GM12878 (cell line): ENCODE results near the gene BTK. TPM values are rescaled to one million over a fixed set of nuclear protein-coding genes. Genes with fewer than 3 reads are reported as not detected.

Experiments
- ASH2L ChIP-seq: fragments of 300-600, 200-600 bp; sonication (generic); IDR thresholded peaks from 2 replicates; pipeline ENCODE4 v1.6.1; 2017; ENCODE audit warnings: low read depth, mild to moderate bottlenecking, borderline replicate concordance
- BHLHE40 ChIP-seq, 2 experiments: fragments of 450-650 bp in 1 of 2; IDR thresholded peaks; 2 replicates each; pipeline ENCODE4 v1.6.1; 2011 to 2017; ENCODE audit warnings: low read depth in 2 of 2, borderline replicate concordance in 1 of 2, improper control_type of control experiment in 1 of 2, low read length in 1 of 2, mild to moderate bottlenecking in 1 of 2
- CHD4 ChIP-seq: fragments of 200-600 bp; sonication (generic); IDR thresholded peaks from 2 replicates; pipeline ENCODE4 v1.6.1; 2016; ENCODE audit warnings: mild to moderate bottlenecking
- FOS ChIP-seq: IDR thresholded peaks from 3 replicates; pipeline ENCODE4 v1.6.1; 2011; ENCODE audit warnings: borderline replicate concordance; ENCODE audit not compliant: insufficient read length; ENCODE audit errors: extremely low read depth
- HDAC6 ChIP-seq: fragments of 200-600 bp; sonication (generic); IDR thresholded peaks from one replicate; pipeline ENCODE4 v1.8.0; 2017; ENCODE audit warnings: antibody characterized with exemption; ENCODE audit not compliant: unreplicated experiment
- NR2C1 ChIP-seq: fragments of 450-650 bp; IDR thresholded peaks from 2 replicates; pipeline ENCODE4 v1.6.1; 2017; ENCODE audit warnings: antibody characterized with exemption, mild to moderate bottlenecking, moderate library complexity
- NRF1 ChIP-seq: conservative IDR thresholded peaks from 2 replicates; pipeline ENCODE4 v1.6.1; 2011; ENCODE audit warnings: mild to moderate bottlenecking, low read depth, low read length, improper control_type of control experiment
- PAX5 ChIP-seq: IDR thresholded peaks from 2 replicates; pipeline ENCODE4 v1.6.1; 2011; ENCODE audit warnings: low read depth, low read length, borderline replicate concordance
- POLR2AphosphoS2 ChIP-seq: IDR thresholded peaks from 2 replicates; pipeline ENCODE4 v1.6.1; 2011; ENCODE audit warnings: low read depth, mild to moderate bottlenecking, low read length, improper control_type of control experiment, moderate library complexity
- SMC3 ChIP-seq: IDR thresholded peaks from 2 replicates; pipeline ENCODE4 v1.6.1; 2011; ENCODE audit warnings: low read length, improper control_type of control experiment, borderline replicate concordance
- SREBF1 ChIP-seq: IDR thresholded peaks from 2 replicates; pipeline ENCODE4 v1.6.1; 2012; ENCODE audit warnings: mild to moderate bottlenecking, low read length
- SRF ChIP-seq, 2 experiments: IDR thresholded peaks; 2 replicates each; pipeline ENCODE4 v1.6.1; 2011; ENCODE audit warnings: low read depth in 2 of 2, low read length in 2 of 2, mild to moderate bottlenecking in 1 of 2, moderate library complexity in 1 of 2
- TARDBP ChIP-seq: IDR thresholded peaks from 2 replicates; pipeline ENCODE4 v1.6.1; 2016; ENCODE audit warnings: borderline replicate concordance
- ZNF24 ChIP-seq: fragments of 450-650 bp; IDR thresholded peaks from 2 replicates; pipeline ENCODE4 v1.6.1; 2017; ENCODE audit warnings: antibody characterized with exemption, mild to moderate bottlenecking
- ZNF274 ChIP-seq: IDR thresholded peaks from one replicate; pipeline ENCODE4 v1.8.0; 2011; ENCODE audit not compliant: insufficient read length, insufficient read depth
- polyA plus RNA-seq, 11 experiments: library from polyadenylated mRNA; depleted of rRNA in 4 of 11; unstranded in 6 of 11; stranded (reverse) in 5 of 11; fragments of >200 nt; fragmentation: Nextera tagmentation in 4 of 11; fragmentation: Illumina TruSeq in 1 of 11; extraction: Ambion mirVana in 4 of 11; extraction: Trizol in 1 of 11; gene quantifications; 1 replicate in 1 of 11; 2 replicates in 10 of 11; pipeline versions ENCODE4 v1.2.1 to v1.2.3, GENCODE V29; 2011 to 2016; ENCODE audit warnings: inconsistent platforms in 2 of 11, missing spikeins in 2 of 11, low read depth in 1 of 11
- total RNA-seq, 4 experiments: library from RNA; depleted of rRNA in 3 of 4; stranded (reverse); fragments of >200 nt in 3 of 4; fragmentation: Illumina TruSeq in 1 of 4; extraction: Trizol in 1 of 4; gene quantifications; 2 replicates each; pipeline versions ENCODE4 v1.2.1 to v1.2.3, GENCODE V29; 2013 to 2021
- TF ChIP-seq, protein P1 (sequence below): fragments of 450-650 bp; conservative IDR thresholded peaks from 2 replicates; pipeline ENCODE4 v1.6.1; 2017; ENCODE audit warnings: mild to moderate bottlenecking, moderate library complexity
- TF ChIP-seq, protein P2 (sequence below): fragments of 450-650 bp; IDR thresholded peaks from 2 replicates; pipeline ENCODE4 v1.6.1; 2017; ENCODE audit warnings: borderline replicate concordance
- TF ChIP-seq, protein P3 (sequence below): IDR thresholded peaks from 2 replicates; pipeline ENCODE4 v1.6.1; 2012; ENCODE audit warnings: mild to moderate bottlenecking, low read depth, low read length
- TF ChIP-seq, protein P4 (sequence below): fragments of 450-650 bp; IDR thresholded peaks from 2 replicates; pipeline ENCODE4 v1.6.1; 2017; ENCODE audit warnings: mild to moderate bottlenecking, moderate library complexity

BTK gene
- total and polyA plus RNA-seq, 10 of the 15 experiments (the other 5 are each of a cell fraction or from before 2014, with no cell fraction given) = 24.0 to 154 (median 88.9) TPM

DNA sequence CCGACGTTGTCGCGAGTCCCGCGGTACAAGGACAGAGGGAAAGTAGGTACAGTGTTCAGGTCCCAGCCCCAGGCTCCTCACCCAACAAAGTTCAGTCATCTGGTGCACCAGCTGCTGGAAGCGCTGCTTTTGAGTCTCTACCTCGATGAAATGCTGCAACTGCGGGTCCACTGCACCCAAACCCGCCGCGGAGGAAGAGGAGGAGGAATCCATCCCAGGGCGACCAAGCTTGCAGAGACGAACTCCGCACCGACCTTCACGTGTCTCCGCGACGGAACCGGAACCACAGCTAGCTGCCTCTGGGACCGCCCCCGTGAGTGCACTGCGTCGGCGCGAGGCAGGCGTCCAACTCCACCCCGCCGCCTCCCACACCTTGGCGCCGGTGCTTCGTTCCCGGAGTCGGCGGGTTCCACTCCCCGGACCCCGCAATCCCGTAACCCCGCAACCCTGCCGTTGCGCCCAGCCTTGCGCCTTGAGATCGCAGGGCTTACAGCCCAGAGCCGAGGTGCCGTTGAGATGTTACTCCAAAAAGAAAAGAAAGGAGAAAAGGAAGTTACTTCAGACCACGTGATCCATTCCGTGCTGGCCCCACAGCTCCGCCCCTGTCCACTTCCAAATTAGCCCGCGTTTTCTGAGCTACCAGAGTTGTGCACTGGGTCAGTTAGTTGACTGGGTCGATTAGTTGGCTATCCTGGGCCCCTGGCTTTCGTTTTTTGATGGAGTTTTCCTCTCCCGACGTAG lies 37.4 kb downstream of the BTK start, which contains the start of gene TIMM8A (continued):
- TF ChIP-seq SMC3 (no peak), NRF1 (peak; percentile 51), SRF (IDR thresholded peaks at IDR 0.05; ENCODE audit: low read depth in 2 of 2, low read length in 2 of 2) (no peak), TARDBP (no peak), POLR2AphosphoS2 (peak; percentile 69; the same call in 1 of the 2 replicates), FOS (no peak), SREBF1 (no peak), PAX5 (peak; percentile 100), BHLHE40 (IDR thresholded peaks at IDR 0.05; ENCODE audit: borderline replicate concordance in 1 of 2, low read depth in 2 of 2, low read length in 1 of 2) (peak; percentile 66 to 87; a peak in 3 of 4 replicates), HDAC6 (no peak), ZNF274 (no peak), ASH2L (0 out of 2 replicates have a peak, but pooled peaks have one; percentile 51), NR2C1 (no peak), CHD4 (no peak), ZNF24 (no peak)
- TF ChIP-seq, protein P1, sequence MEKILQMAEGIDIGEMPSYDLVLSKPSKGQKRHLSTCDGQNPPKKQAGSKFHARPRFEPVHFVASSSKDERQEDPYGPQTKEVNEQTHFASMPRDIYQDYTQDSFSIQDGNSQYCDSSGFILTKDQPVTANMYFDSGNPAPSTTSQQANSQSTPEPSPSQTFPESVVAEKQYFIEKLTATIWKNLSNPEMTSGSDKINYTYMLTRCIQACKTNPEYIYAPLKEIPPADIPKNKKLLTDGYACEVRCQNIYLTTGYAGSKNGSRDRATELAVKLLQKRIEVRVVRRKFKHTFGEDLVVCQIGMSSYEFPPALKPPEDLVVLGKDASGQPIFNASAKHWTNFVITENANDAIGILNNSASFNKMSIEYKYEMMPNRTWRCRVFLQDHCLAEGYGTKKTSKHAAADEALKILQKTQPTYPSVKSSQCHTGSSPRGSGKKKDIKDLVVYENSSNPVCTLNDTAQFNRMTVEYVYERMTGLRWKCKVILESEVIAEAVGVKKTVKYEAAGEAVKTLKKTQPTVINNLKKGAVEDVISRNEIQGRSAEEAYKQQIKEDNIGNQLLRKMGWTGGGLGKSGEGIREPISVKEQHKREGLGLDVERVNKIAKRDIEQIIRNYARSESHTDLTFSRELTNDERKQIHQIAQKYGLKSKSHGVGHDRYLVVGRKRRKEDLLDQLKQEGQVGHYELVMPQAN = peak; percentile 52
- TF ChIP-seq, protein P2, sequence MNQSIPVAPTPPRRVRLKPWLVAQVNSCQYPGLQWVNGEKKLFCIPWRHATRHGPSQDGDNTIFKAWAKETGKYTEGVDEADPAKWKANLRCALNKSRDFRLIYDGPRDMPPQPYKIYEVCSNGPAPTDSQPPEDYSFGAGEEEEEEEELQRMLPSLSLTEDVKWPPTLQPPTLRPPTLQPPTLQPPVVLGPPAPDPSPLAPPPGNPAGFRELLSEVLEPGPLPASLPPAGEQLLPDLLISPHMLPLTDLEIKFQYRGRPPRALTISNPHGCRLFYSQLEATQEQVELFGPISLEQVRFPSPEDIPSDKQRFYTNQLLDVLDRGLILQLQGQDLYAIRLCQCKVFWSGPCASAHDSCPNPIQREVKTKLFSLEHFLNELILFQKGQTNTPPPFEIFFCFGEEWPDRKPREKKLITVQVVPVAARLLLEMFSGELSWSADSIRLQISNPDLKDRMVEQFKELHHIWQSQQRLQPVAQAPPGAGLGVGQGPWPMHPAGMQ = no peak
- TF ChIP-seq, protein P3, sequence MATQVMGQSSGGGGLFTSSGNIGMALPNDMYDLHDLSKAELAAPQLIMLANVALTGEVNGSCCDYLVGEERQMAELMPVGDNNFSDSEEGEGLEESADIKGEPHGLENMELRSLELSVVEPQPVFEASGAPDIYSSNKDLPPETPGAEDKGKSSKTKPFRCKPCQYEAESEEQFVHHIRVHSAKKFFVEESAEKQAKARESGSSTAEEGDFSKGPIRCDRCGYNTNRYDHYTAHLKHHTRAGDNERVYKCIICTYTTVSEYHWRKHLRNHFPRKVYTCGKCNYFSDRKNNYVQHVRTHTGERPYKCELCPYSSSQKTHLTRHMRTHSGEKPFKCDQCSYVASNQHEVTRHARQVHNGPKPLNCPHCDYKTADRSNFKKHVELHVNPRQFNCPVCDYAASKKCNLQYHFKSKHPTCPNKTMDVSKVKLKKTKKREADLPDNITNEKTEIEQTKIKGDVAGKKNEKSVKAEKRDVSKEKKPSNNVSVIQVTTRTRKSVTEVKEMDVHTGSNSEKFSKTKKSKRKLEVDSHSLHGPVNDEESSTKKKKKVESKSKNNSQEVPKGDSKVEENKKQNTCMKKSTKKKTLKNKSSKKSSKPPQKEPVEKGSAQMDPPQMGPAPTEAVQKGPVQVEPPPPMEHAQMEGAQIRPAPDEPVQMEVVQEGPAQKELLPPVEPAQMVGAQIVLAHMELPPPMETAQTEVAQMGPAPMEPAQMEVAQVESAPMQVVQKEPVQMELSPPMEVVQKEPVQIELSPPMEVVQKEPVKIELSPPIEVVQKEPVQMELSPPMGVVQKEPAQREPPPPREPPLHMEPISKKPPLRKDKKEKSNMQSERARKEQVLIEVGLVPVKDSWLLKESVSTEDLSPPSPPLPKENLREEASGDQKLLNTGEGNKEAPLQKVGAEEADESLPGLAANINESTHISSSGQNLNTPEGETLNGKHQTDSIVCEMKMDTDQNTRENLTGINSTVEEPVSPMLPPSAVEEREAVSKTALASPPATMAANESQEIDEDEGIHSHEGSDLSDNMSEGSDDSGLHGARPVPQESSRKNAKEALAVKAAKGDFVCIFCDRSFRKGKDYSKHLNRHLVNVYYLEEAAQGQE = no peak
- TF ChIP-seq, protein P4, sequence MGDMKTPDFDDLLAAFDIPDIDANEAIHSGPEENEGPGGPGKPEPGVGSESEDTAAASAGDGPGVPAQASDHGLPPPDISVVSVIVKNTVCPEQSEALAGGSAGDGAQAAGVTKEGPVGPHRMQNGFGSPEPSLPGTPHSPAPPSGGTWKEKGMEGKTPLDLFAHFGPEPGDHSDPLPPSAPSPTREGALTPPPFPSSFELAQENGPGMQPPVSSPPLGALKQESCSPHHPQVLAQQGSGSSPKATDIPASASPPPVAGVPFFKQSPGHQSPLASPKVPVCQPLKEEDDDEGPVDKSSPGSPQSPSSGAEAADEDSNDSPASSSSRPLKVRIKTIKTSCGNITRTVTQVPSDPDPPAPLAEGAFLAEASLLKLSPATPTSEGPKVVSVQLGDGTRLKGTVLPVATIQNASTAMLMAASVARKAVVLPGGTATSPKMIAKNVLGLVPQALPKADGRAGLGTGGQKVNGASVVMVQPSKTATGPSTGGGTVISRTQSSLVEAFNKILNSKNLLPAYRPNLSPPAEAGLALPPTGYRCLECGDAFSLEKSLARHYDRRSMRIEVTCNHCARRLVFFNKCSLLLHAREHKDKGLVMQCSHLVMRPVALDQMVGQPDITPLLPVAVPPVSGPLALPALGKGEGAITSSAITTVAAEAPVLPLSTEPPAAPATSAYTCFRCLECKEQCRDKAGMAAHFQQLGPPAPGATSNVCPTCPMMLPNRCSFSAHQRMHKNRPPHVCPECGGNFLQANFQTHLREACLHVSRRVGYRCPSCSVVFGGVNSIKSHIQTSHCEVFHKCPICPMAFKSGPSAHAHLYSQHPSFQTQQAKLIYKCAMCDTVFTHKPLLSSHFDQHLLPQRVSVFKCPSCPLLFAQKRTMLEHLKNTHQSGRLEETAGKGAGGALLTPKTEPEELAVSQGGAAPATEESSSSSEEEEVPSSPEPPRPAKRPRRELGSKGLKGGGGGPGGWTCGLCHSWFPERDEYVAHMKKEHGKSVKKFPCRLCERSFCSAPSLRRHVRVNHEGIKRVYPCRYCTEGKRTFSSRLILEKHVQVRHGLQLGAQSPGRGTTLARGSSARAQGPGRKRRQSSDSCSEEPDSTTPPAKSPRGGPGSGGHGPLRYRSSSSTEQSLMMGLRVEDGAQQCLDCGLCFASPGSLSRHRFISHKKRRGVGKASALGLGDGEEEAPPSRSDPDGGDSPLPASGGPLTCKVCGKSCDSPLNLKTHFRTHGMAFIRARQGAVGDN = no peak
